Measurements from ENCODE around the gene SHROOM3.

DNA sequence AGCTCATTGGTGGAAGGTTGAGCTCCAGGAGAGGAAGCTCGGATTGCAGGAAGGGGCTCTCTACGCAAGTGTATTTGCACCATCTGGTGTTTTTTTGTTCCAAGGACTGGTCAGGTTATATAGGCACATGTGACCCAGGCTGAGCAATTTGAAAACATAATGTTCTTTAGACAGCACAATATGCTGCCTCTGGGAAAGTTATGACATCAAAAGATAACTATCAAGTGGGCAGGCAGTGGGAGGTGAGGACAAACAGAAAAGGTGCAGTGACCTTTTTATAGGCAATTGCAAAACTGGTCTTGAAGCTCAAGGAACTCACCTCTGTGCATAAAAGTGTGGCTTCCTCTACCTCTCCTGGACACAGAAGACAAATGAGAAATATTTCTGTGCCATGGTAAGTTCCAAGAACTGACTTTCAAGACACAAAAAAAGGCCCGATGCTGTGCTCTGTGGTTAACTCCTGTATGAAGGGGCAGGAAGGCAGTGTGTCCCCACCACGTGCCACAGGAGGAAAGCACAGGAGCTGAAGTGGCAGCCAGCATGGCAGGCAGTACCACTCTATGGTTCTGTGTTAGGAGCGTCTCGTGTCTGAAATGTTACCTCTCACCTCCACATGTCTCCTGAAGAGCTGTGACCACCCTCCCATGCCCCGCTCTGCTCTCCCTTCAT, 128.6 kb downstream of the SHROOM3 start:
- TF ChIP-seq, protein P1, sequence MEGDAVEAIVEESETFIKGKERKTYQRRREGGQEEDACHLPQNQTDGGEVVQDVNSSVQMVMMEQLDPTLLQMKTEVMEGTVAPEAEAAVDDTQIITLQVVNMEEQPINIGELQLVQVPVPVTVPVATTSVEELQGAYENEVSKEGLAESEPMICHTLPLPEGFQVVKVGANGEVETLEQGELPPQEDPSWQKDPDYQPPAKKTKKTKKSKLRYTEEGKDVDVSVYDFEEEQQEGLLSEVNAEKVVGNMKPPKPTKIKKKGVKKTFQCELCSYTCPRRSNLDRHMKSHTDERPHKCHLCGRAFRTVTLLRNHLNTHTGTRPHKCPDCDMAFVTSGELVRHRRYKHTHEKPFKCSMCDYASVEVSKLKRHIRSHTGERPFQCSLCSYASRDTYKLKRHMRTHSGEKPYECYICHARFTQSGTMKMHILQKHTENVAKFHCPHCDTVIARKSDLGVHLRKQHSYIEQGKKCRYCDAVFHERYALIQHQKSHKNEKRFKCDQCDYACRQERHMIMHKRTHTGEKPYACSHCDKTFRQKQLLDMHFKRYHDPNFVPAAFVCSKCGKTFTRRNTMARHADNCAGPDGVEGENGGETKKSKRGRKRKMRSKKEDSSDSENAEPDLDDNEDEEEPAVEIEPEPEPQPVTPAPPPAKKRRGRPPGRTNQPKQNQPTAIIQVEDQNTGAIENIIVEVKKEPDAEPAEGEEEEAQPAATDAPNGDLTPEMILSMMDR (IDR thresholded peaks at IDR 0.05): no peak
- no peak for TF ChIP-seq EP300 (IDR thresholded peaks at IDR 0.05)

Measured in stomach (tissue), 4 donors.